GM06990 (cell line): ENCODE measurements around the gene ZFHX3.

Source experiments
- DNase-seq: peaks from one replicate; pipeline ENCODE4 v3.0.0-alpha.2; 2011; ENCODE audit not compliant: insufficient read length; ENCODE audit errors: extremely low read depth
- H3K27me3 ChIP-seq: replicated peaks from 2 replicates; pipeline ENCODE4 v1.6.0; 2011; ENCODE audit warnings: low read length; ENCODE audit not compliant: control insufficient read depth, insufficient read depth
- H3K36me3 ChIP-seq: 2 replicates; pipeline ENCODE4 v1.5.1; 2011; ENCODE audit warnings: low read length; ENCODE audit not compliant: control insufficient read depth, insufficient read depth
- H3K4me3 ChIP-seq: replicated peaks from 2 replicates; pipeline ENCODE4 v1.5.1; 2011; ENCODE audit warnings: low read depth, mild to moderate bottlenecking, control low read depth, low read length
- CTCF ChIP-seq: IDR thresholded peaks from 2 replicates; pipeline ENCODE4 v1.5.1; 2011; ENCODE audit warnings: low read length, control low read depth, mild to moderate bottlenecking, inconsistent platforms; ENCODE audit not compliant: insufficient read depth, poor library complexity, severe bottlenecking

ZFHX3 gene

GRCh38 chr16:72786606-72787005 lies 261.3 kb downstream of the ZFHX3 start:
- H3K4me3 ChIP-seq: no peak overlapping the region
- TF ChIP-seq CTCF: no peak
- DNase-seq: no peak
- no peaks in the 10 kb centered on the region for H3K36me3 ChIP-seq
- H3K27me3 ChIP-seq: no peaks in the 10 kb centered on the region

- TF ChIP-seq CTCF: no peak
- no peaks in the 10 kb centered on the region for H3K27me3 ChIP-seq
- no peak overlapping the region for H3K4me3 ChIP-seq
- H3K36me3 ChIP-seq: no peaks in the 10 kb centered on the region
- DNase-seq: no peak
Measured at GRCh38 chr16:72785886-72786285, 262.0 kb downstream of the ZFHX3 start.

GRCh38 chr16:72785171-72785570 lies 262.8 kb downstream of the ZFHX3 start:
- DNase-seq: no peak
- Histone ChIP-seq H3K4me3 (no peak overlapping the region), H3K36me3 (no peaks in the 10 kb centered on the region), H3K27me3 (no peaks in the 10 kb centered on the region)
- no peak for TF ChIP-seq CTCF

GRCh38 chr16:72783716-72784318 lies 264.1 kb downstream of the ZFHX3 start:
- Histone ChIP-seq H3K36me3 (no peaks in the 10 kb centered on the region), H3K4me3 (no peak overlapping the region), H3K27me3 (no peaks in the 10 kb centered on the region)
- DNase-seq: no peak
- TF ChIP-seq CTCF: no peak

GRCh38 chr16:72769876-72770275 lies 278.1 kb downstream of the ZFHX3 start:
- H3K4me3 ChIP-seq: no peak overlapping the region
- TF ChIP-seq CTCF: no peak
- no peaks in the 10 kb centered on the region for H3K36me3 ChIP-seq
- DNase-seq: no peak
- no peaks in the 10 kb centered on the region for H3K27me3 ChIP-seq

GRCh38 chr16:72768591-72768990 lies 279.3 kb downstream of the ZFHX3 start:
- no peak for TF ChIP-seq CTCF
- H3K27me3 ChIP-seq: no peaks in the 10 kb centered on the region
- no peaks in the 10 kb centered on the region for H3K36me3 ChIP-seq
- H3K4me3 ChIP-seq: no peak overlapping the region
- DNase-seq: no peak
